Measurements from ENCODE around the gene NOVA2. TPM values are rescaled to one million over a fixed set of nuclear protein-coding genes. Genes with fewer than 3 reads are reported as not detected.

Gene NOVA2
- polyA plus RNA-seq, 1 experiment, result 0.02 TPM

GRCh38 chr19:45958320-45958719, 15.3 kb downstream of the NOVA2 start:
- no peak overlapping the region for H3K4me3 ChIP-seq (ENCODE audit: low read depth, low read length)
- H3K27ac ChIP-seq (ENCODE audit: low read depth, low read length), result no peak overlapping the region
- H3K9me3 ChIP-seq (ENCODE audit: control insufficient read depth, insufficient read depth, low read length), result no peaks in the 10 kb centered on the region; the same call in 1 of the 2 replicates
- ChIA-PET CTCF (no interaction called here), POLR2A (no interaction called here)
- no peak for DNase-seq (ENCODE audit: low read depth, low spot score)
- TF ChIP-seq CTCF (IDR thresholded peaks at IDR 0.05; ENCODE audit: low read depth, low read length), result no peak
- H3K27me3 ChIP-seq (ENCODE audit: control insufficient read depth, insufficient read depth, low read length), result peaks cover 24% of the 10 kb centered on the region

GRCh38 chr19:45955905-45956608, 17.6 kb downstream of the NOVA2 start:
- TF ChIP-seq CTCF (IDR thresholded peaks at IDR 0.05; ENCODE audit: low read depth, low read length), result no peak
- no peak overlapping the region for H3K4me3 ChIP-seq (ENCODE audit: low read depth, low read length)
- DNase-seq (ENCODE audit: low read depth, low spot score), result no peak
- POLR2A ChIA-PET, result no interaction called here
- CTCF ChIA-PET, result no interaction called here
- no peak overlapping the region for H3K27ac ChIP-seq (ENCODE audit: low read depth, low read length)
- peaks cover 6% of the 10 kb centered on the region; the same call in 1 of the 2 replicates for H3K9me3 ChIP-seq (ENCODE audit: control insufficient read depth, insufficient read depth, low read length)
- peaks cover 17% of the 10 kb centered on the region for H3K27me3 ChIP-seq (ENCODE audit: control insufficient read depth, insufficient read depth, low read length)

GRCh38 chr19:45954156-45954555, 19.5 kb downstream of the NOVA2 start:
- Histone ChIP-seq H3K4me3 (ENCODE audit: low read depth, low read length) (no peak overlapping the region), H3K27ac (ENCODE audit: low read depth, low read length) (no peak overlapping the region), H3K27me3 (ENCODE audit: control insufficient read depth, insufficient read depth, low read length) (peaks cover 6% of the 10 kb centered on the region), H3K9me3 (ENCODE audit: control insufficient read depth, insufficient read depth, low read length) (peaks cover 6% of the 10 kb centered on the region; the same call in 1 of the 2 replicates)
- ChIA-PET CTCF (no interaction called here), POLR2A (interaction anchor here (0.7 kb wide), 1 partner anchor 96 kb away, joined by 3 read pairs; no protein-coding TSS in a partner anchor)
- TF ChIP-seq CTCF (IDR thresholded peaks at IDR 0.05; ENCODE audit: low read depth, low read length), result no peak
- no peak for DNase-seq (ENCODE audit: low read depth, low spot score)

- Histone ChIP-seq H3K27me3 (ENCODE audit: control insufficient read depth, insufficient read depth, low read length) (peaks cover 3% of the 10 kb centered on the region), H3K27ac (ENCODE audit: low read depth, low read length) (no peak overlapping the region), H3K9me3 (ENCODE audit: control insufficient read depth, insufficient read depth, low read length) (peaks cover 6% of the 10 kb centered on the region; the same call in 1 of the 2 replicates), H3K4me3 (ENCODE audit: low read depth, low read length) (no peak overlapping the region)
- no peak for TF ChIP-seq CTCF (IDR thresholded peaks at IDR 0.05; ENCODE audit: low read depth, low read length)
- ChIA-PET CTCF (no interaction called here), POLR2A (interaction anchor here (0.5 to 0.7 kb wide), 2 partner anchors 10 to 96 kb away, joined by 3 read pairs; no protein-coding TSS in a partner anchor)
- DNase-seq (ENCODE audit: low read depth, low spot score), result no peak
Measured at GRCh38 chr19:45953676-45954075, 20.0 kb downstream of the NOVA2 start.
